Neural cell (in vitro differentiated cells): ENCODE measurements around the gene ERICH6. TPM values are rescaled to one million over a fixed set of nuclear protein-coding genes. Genes with fewer than 3 reads are reported as not detected.

Source experiments
- H2AFZ ChIP-seq: fragments of 200-600, 300-800 bp; sonication (generic), shearing (Covaris generic); 2 replicates; pipeline ENCODE4 v1.6.0; 2014; ENCODE audit warnings: low read depth, mild to moderate bottlenecking, antibody characterized with exemption, low read length, moderate library complexity
- H3F3A ChIP-seq: fragments of 200-600 bp; shearing (Covaris generic); 2 replicates; pipeline ENCODE4 v1.6.1; 2016; ENCODE audit warnings: mild to moderate bottlenecking, moderate library complexity, mixed read lengths, antibody characterized with exemption, low read length; ENCODE audit not compliant: insufficient read depth, poor library complexity, severe bottlenecking
- H3K27ac ChIP-seq: fragments of 200-600, 300-800 bp; sonication (generic), shearing (Covaris generic); 2 replicates; pipeline ENCODE4 v1.5.1; 2014; ENCODE audit warnings: mild to moderate bottlenecking, low read length, moderate library complexity
- H3K27me3 ChIP-seq: fragments of 300-800, 200-600 bp; sonication (generic), shearing (Covaris generic); 2 replicates; pipeline ENCODE4 v1.6.0; 2014; ENCODE audit warnings: mild to moderate bottlenecking, low read depth, low read length, moderate library complexity; ENCODE audit not compliant: insufficient read depth
- H3K36me3 ChIP-seq: fragments of 300-800, 200-600 bp; sonication (generic), shearing (Covaris generic); 2 replicates; pipeline ENCODE4 v1.5.1; 2014; ENCODE audit warnings: mild to moderate bottlenecking, antibody characterized with exemption, low read length, moderate library complexity; ENCODE audit not compliant: insufficient read depth
- H3K4me2 ChIP-seq: fragments of 300-800, 200-600 bp; sonication (generic), shearing (Covaris generic); 2 replicates; pipeline ENCODE4 v1.6.0; 2014; ENCODE audit warnings: mild to moderate bottlenecking, low read length
- H3K4me3 ChIP-seq: fragments of 300-800, 200-600 bp; sonication (generic), shearing (Covaris generic); 2 replicates; pipeline ENCODE4 v1.5.1; 2014; ENCODE audit warnings: mild to moderate bottlenecking, low read length, moderate library complexity
- H3K79me2 ChIP-seq: fragments of 200-600 bp; shearing (Covaris generic); replicated peaks from 2 replicates; pipeline ENCODE4 v1.6.0; 2014; ENCODE audit warnings: mild to moderate bottlenecking, low read length, moderate library complexity; ENCODE audit not compliant: insufficient read depth
- H3K9ac ChIP-seq: fragments of 300-800, 200-600 bp; sonication (generic), shearing (Covaris generic); 2 replicates; pipeline ENCODE4 v1.6.1; 2016; ENCODE audit warnings: mild to moderate bottlenecking, low read length, mixed read lengths
- H3K9me2 ChIP-seq: fragments of 200-600 bp; shearing (Covaris generic); 2 replicates; pipeline ENCODE4 v1.6.1; 2016; ENCODE audit warnings: mild to moderate bottlenecking, low read length, mixed read lengths; ENCODE audit not compliant: insufficient read depth
- H3K9me3 ChIP-seq: fragments of 200-600, 300-800 bp; sonication (generic), shearing (Covaris generic); 2 replicates; pipeline ENCODE4 v1.6.1; 2016; ENCODE audit warnings: mild to moderate bottlenecking, mixed run types, low read length, moderate library complexity, mixed read lengths
- H4K20me1 ChIP-seq: fragments of 200-600 bp; shearing (Covaris generic); 2 replicates; pipeline ENCODE4 v1.6.1; 2016; ENCODE audit warnings: mild to moderate bottlenecking, mixed run types; ENCODE audit not compliant: insufficient read depth
- EP300 ChIP-seq: fragments of 450-650 bp; conservative IDR thresholded peaks from 2 replicates; pipeline ENCODE4 v1.6.1; 2014; ENCODE audit warnings: antibody characterized with exemption, mild to moderate bottlenecking, moderate library complexity; ENCODE audit not compliant: poor library complexity, severe bottlenecking
- EZH2 ChIP-seq: fragments of 200-600, 300-800 bp; shearing (Covaris generic), sonication (generic); IDR thresholded peaks from 2 replicates; pipeline ENCODE4 v1.6.1; 2014; ENCODE audit warnings: antibody characterized with exemption, low read length, borderline replicate concordance, mild to moderate bottlenecking; ENCODE audit not compliant: insufficient read depth, poor library complexity, severe bottlenecking
- MXI1 ChIP-seq: fragments of 450-650 bp; conservative IDR thresholded peaks from 2 replicates; pipeline ENCODE4 v1.6.1; 2014; ENCODE audit warnings: antibody characterized with exemption, mild to moderate bottlenecking; ENCODE audit not compliant: poor library complexity, severe bottlenecking
- POLR2AphosphoS5 ChIP-seq: IDR thresholded peaks from 2 replicates; pipeline ENCODE4 v1.6.1; 2012
- RAD21 ChIP-seq: fragments of 450-650 bp; conservative IDR thresholded peaks from 2 replicates; pipeline ENCODE4 v1.6.1; 2014; ENCODE audit warnings: antibody characterized with exemption, mild to moderate bottlenecking, moderate library complexity
- REST ChIP-seq: IDR thresholded peaks from 2 replicates; pipeline ENCODE4 v1.6.1; 2012; ENCODE audit warnings: borderline replicate concordance
- SMC3 ChIP-seq: fragments of 450-650 bp; conservative IDR thresholded peaks from 2 replicates; pipeline ENCODE4 v1.6.1; 2014; ENCODE audit warnings: antibody characterized with exemption, mild to moderate bottlenecking, moderate library complexity; ENCODE audit not compliant: poor library complexity
- TAF1 ChIP-seq: IDR thresholded peaks from 2 replicates; pipeline ENCODE4 v1.6.1; 2012; ENCODE audit warnings: low read depth
- polyA plus RNA-seq: library from polyadenylated mRNA; depleted of rRNA; stranded (reverse); fragments of >200 nt; gene quantifications from 2 replicates; pipeline ENCODE4 v1.2.3, GENCODE V29; 2014
- TF ChIP-seq, protein P1 (sequence below): fragments of 450-650 bp; IDR thresholded peaks from 2 replicates; pipeline ENCODE4 v1.5.1; 2014; ENCODE audit warnings: antibody characterized with exemption, mild to moderate bottlenecking, moderate library complexity; ENCODE audit not compliant: poor library complexity, severe bottlenecking

The ERICH6 gene
- polyA plus RNA-seq, 1 donor from 2014 or later: not detected

DNA sequence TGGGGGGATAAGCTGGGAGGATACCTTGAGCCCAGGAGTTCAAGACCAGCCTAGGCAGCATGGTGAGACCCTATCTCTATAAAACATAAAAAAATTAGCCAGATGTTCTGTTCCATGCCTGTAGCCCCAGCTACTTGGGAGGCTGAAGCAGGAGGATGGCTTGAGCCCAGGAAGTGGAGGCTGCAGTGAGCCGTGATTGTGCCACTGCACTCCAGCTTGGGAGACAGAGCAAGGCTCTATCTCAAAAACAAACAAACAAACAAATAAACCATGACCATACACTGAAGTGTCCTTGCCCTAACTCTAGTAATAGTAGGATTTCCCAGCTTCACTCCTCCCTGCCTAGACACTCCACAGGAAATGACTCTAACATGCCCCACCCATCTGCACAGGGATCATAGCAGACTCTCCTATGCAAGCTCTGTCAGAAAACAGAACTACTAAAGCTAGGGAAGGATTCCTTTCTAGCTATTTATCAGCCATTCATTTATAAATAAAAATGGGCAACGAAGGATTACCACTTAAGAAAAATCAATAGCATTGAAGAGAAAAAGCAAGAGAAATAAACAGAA is 4.6 kb downstream of the ERICH6 start:
- Histone ChIP-seq H3K9me3 (no peaks in the 10 kb centered on the region), H3K9me2 (no peaks in the 10 kb centered on the region), H3K4me2 (no peak overlapping the region), H3K27ac (no peak overlapping the region), H3F3A (no peaks in the 10 kb centered on the region), H3K4me3 (no peak overlapping the region), H4K20me1 (no peaks in the 10 kb centered on the region), H2AFZ (no peak overlapping the region), H3K79me2 (no peaks in the 10 kb centered on the region), H3K9ac (no peak overlapping the region), H3K36me3 (no peaks in the 10 kb centered on the region), H3K27me3 (no peaks in the 10 kb centered on the region)
- TF ChIP-seq RAD21 (no peak), MXI1 (no peak), SMC3 (no peak), EZH2 (no peak), REST (no peak), TAF1 (no peak), EP300 (no peak), POLR2AphosphoS5 (no peak)
- TF ChIP-seq, protein P1, sequence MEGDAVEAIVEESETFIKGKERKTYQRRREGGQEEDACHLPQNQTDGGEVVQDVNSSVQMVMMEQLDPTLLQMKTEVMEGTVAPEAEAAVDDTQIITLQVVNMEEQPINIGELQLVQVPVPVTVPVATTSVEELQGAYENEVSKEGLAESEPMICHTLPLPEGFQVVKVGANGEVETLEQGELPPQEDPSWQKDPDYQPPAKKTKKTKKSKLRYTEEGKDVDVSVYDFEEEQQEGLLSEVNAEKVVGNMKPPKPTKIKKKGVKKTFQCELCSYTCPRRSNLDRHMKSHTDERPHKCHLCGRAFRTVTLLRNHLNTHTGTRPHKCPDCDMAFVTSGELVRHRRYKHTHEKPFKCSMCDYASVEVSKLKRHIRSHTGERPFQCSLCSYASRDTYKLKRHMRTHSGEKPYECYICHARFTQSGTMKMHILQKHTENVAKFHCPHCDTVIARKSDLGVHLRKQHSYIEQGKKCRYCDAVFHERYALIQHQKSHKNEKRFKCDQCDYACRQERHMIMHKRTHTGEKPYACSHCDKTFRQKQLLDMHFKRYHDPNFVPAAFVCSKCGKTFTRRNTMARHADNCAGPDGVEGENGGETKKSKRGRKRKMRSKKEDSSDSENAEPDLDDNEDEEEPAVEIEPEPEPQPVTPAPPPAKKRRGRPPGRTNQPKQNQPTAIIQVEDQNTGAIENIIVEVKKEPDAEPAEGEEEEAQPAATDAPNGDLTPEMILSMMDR: no peak

- no peaks in the 10 kb centered on the region for H4K20me1 ChIP-seq
- H3K36me3 ChIP-seq: no peaks in the 10 kb centered on the region
- no peak for TF ChIP-seq REST
- TF ChIP-seq RAD21: no peak
- TF ChIP-seq, protein P1: no peak
- TF ChIP-seq SMC3: no peak
- TF ChIP-seq MXI1: no peak
- TF ChIP-seq EP300: no peak
- no peak for TF ChIP-seq EZH2
- no peak for TF ChIP-seq TAF1
- no peak for TF ChIP-seq POLR2AphosphoS5
- no peak overlapping the region for H3K4me3 ChIP-seq
- no peak overlapping the region for H2AFZ ChIP-seq
- no peak overlapping the region for H3K9ac ChIP-seq
- peaks cover 7% of the 10 kb centered on the region for H3K9me3 ChIP-seq
- H3F3A ChIP-seq: no peaks in the 10 kb centered on the region
- H3K4me2 ChIP-seq: no peak overlapping the region
- H3K27ac ChIP-seq: no peak overlapping the region
- H3K9me2 ChIP-seq: no peaks in the 10 kb centered on the region
- H3K79me2 ChIP-seq: no peaks in the 10 kb centered on the region
- no peaks in the 10 kb centered on the region for H3K27me3 ChIP-seq
Measured at GRCh38 chr3:150697646-150698045, 6.1 kb downstream of the ERICH6 start.
